SK-N-SH (cell line): ENCODE measurements around the gene IGF2R.

ENCODE experiments used
- EZH2phosphoT487 ChIP-seq: fragments of 200-600 bp; sonication (generic); IDR thresholded peaks from 2 replicates; pipeline ENCODE4 v1.6.1; 2017; ENCODE audit warnings: low read depth, mixed run types, mild to moderate bottlenecking, antibody characterized with exemption, moderate library complexity, borderline replicate concordance
- FOSL2 ChIP-seq: IDR thresholded peaks from 2 replicates; pipeline ENCODE4 v1.4.0; 2012; ENCODE audit warnings: low read depth, mild to moderate bottlenecking, moderate library complexity, borderline replicate concordance
- JUND ChIP-seq: IDR thresholded peaks from 2 replicates; pipeline ENCODE4 v1.4.0; 2012
- MXI1 ChIP-seq: IDR thresholded peaks from 2 replicates; pipeline ENCODE4 v1.6.1; 2012; ENCODE audit warnings: mild to moderate bottlenecking, low read depth, low read length, improper control_type of control experiment
- NRF1 ChIP-seq: IDR thresholded peaks from 2 replicates; pipeline ENCODE4 v1.6.1; 2012; ENCODE audit warnings: low read depth, mild to moderate bottlenecking, low read length
- POLR2AphosphoS5 ChIP-seq: IDR thresholded peaks from 2 replicates; pipeline ENCODE4 v1.6.1; 2012; ENCODE audit warnings: low read depth, low read length
- RCOR1 ChIP-seq: fragments of 150-350 bp; IDR thresholded peaks from 2 replicates; pipeline ENCODE4 v1.6.1; 2017; ENCODE audit warnings: antibody characterized with exemption, low read length
- SMC3 ChIP-seq: IDR thresholded peaks from 2 replicates; pipeline ENCODE4 v1.6.1; 2012; ENCODE audit warnings: low read depth, low read length, improper control_type of control experiment
- TEAD4 ChIP-seq: IDR thresholded peaks from 2 replicates; pipeline ENCODE4 v1.4.0; 2012; ENCODE audit warnings: mild to moderate bottlenecking, borderline replicate concordance; ENCODE audit not compliant: insufficient read depth
- USF2 ChIP-seq: fragments of 150-350 bp; IDR thresholded peaks from 2 replicates; pipeline ENCODE4 v1.6.1; 2017; ENCODE audit warnings: antibody characterized with exemption, low read length, low read depth, borderline replicate concordance
- TF ChIP-seq, protein P1 (sequence below): fragments of 200-600 bp; sonication (generic); IDR thresholded peaks from 2 replicates; pipeline ENCODE4 v1.6.1; 2017; ENCODE audit warnings: antibody characterized with exemption, mild to moderate bottlenecking, moderate library complexity
- TF ChIP-seq, protein P2 (sequence below): IDR thresholded peaks from 2 replicates; pipeline ENCODE4 v1.6.1; 2012; ENCODE audit warnings: mild to moderate bottlenecking, low read depth, low read length, moderate library complexity

GRCh38 chr6:159978291-159979135 is 9.6 kb downstream of the IGF2R start:
- TF ChIP-seq POLR2AphosphoS5 (no peak), RCOR1 (no peak), TEAD4 (no peak), USF2 (no peak), FOSL2 (no peak), SMC3 (no peak), NRF1 (no peak), JUND (no peak), EZH2phosphoT487 (no peak), MXI1 (no peak)
- TF ChIP-seq, protein P1, sequence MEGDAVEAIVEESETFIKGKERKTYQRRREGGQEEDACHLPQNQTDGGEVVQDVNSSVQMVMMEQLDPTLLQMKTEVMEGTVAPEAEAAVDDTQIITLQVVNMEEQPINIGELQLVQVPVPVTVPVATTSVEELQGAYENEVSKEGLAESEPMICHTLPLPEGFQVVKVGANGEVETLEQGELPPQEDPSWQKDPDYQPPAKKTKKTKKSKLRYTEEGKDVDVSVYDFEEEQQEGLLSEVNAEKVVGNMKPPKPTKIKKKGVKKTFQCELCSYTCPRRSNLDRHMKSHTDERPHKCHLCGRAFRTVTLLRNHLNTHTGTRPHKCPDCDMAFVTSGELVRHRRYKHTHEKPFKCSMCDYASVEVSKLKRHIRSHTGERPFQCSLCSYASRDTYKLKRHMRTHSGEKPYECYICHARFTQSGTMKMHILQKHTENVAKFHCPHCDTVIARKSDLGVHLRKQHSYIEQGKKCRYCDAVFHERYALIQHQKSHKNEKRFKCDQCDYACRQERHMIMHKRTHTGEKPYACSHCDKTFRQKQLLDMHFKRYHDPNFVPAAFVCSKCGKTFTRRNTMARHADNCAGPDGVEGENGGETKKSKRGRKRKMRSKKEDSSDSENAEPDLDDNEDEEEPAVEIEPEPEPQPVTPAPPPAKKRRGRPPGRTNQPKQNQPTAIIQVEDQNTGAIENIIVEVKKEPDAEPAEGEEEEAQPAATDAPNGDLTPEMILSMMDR = no peak
- TF ChIP-seq, protein P2, sequence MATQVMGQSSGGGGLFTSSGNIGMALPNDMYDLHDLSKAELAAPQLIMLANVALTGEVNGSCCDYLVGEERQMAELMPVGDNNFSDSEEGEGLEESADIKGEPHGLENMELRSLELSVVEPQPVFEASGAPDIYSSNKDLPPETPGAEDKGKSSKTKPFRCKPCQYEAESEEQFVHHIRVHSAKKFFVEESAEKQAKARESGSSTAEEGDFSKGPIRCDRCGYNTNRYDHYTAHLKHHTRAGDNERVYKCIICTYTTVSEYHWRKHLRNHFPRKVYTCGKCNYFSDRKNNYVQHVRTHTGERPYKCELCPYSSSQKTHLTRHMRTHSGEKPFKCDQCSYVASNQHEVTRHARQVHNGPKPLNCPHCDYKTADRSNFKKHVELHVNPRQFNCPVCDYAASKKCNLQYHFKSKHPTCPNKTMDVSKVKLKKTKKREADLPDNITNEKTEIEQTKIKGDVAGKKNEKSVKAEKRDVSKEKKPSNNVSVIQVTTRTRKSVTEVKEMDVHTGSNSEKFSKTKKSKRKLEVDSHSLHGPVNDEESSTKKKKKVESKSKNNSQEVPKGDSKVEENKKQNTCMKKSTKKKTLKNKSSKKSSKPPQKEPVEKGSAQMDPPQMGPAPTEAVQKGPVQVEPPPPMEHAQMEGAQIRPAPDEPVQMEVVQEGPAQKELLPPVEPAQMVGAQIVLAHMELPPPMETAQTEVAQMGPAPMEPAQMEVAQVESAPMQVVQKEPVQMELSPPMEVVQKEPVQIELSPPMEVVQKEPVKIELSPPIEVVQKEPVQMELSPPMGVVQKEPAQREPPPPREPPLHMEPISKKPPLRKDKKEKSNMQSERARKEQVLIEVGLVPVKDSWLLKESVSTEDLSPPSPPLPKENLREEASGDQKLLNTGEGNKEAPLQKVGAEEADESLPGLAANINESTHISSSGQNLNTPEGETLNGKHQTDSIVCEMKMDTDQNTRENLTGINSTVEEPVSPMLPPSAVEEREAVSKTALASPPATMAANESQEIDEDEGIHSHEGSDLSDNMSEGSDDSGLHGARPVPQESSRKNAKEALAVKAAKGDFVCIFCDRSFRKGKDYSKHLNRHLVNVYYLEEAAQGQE = no peak
